HUES64 (cell line): ENCODE data around the gene FEZF1.
A peak's percentile ranks its signal among the peaks of the same experiment; 100 is the strongest.

ENCODE experiments used
- H3K27ac ChIP-seq: 2 replicates; pipeline ENCODE4 v1.7.0; 2013; ENCODE audit warnings: low read depth, low read length, inconsistent platforms
- H3K27me3 ChIP-seq: 2 replicates; pipeline ENCODE4 v1.6.1; 2013; ENCODE audit warnings: mild to moderate bottlenecking, low read length; ENCODE audit not compliant: insufficient read depth
- H3K36me3 ChIP-seq: 2 replicates; pipeline ENCODE4 v1.6.1; 2013; ENCODE audit warnings: mild to moderate bottlenecking, low read length; ENCODE audit not compliant: insufficient read depth
- H3K4me1 ChIP-seq: 2 replicates; pipeline ENCODE4 v1.6.1; 2013; ENCODE audit warnings: mild to moderate bottlenecking, low read length, moderate library complexity; ENCODE audit not compliant: insufficient read depth
- H3K4me3 ChIP-seq: 2 replicates; pipeline ENCODE4 v1.5.1; 2013; ENCODE audit warnings: mild to moderate bottlenecking, low read length, moderate library complexity
- H3K9ac ChIP-seq: 2 replicates; pipeline ENCODE4 v1.6.1; 2013; ENCODE audit warnings: mild to moderate bottlenecking, low read depth, low read length
- H3K9me3 ChIP-seq: 2 replicates; pipeline ENCODE4 v1.6.1; 2013; ENCODE audit warnings: low read depth, low read length; ENCODE audit not compliant: insufficient read depth
- WGBS: fragments of 150-250, 120-280 bp; methylation state at CpG from one replicate; pipeline ENCODE4 v1.1.7; 2013; ENCODE audit warnings: missing lambda C conversion rate; 5-methylcytosine and 5-hydroxymethylcytosine counted together

The FEZF1 gene

GRCh38 chr7:122306320-122307227, 2.0 kb upstream of the FEZF1 start:
- peak overlapping the region; percentile 56; the same call in 1 of the 2 replicates for H3K9ac ChIP-seq
- H3K4me3 ChIP-seq, result peak overlapping the region; percentile 75
- no peaks in the 10 kb centered on the region; the same call in 1 of the 2 replicates for H3K36me3 ChIP-seq
- peaks cover 51% of the 10 kb centered on the region for H3K4me1 ChIP-seq
- no peaks in the 10 kb centered on the region for H3K9me3 ChIP-seq
- WGBS, result under 1% methylated on average over 36 of the region's 37 CpGs
- H3K27me3 ChIP-seq, result peaks cover 100% of the 10 kb centered on the region
- H3K27ac ChIP-seq, result peak overlapping the region; percentile 64

- WGBS, result under 1% methylated on average over 65 of the region's 65 CpGs
Measured at GRCh38 chr7:122305475-122306319, 1.1 kb upstream of the FEZF1 start.

GRCh38 chr7:122304996-122305421, 459 bp upstream of the FEZF1 start:
- Histone ChIP-seq H3K36me3 (peaks cover 4% of the 10 kb centered on the region; the same call in 1 of the 2 replicates), H3K9me3 (no peaks in the 10 kb centered on the region), H3K4me1 (peaks cover 43% of the 10 kb centered on the region)

More at GRCh38 chr7:122305475-122306319, 1.1 kb upstream of the FEZF1 start:
- Histone ChIP-seq H3K27me3 (peaks cover 100% of the 10 kb centered on the region), H3K4me1 (peaks cover 43% of the 10 kb centered on the region), H3K9ac (peak overlapping the region; percentile 56; the same call in 1 of the 2 replicates), H3K27ac (no peak overlapping the region), H3K4me3 (peak overlapping the region; percentile 75), H3K9me3 (no peaks in the 10 kb centered on the region), H3K36me3 (peaks cover 4% of the 10 kb centered on the region; the same call in 1 of the 2 replicates)

GRCh38 chr7:122303531-122304318, 825 bp downstream of the FEZF1 start:
- peak overlapping the region; percentile 75 for H3K4me3 ChIP-seq
- H3K27me3 ChIP-seq, result peaks cover 100% of the 10 kb centered on the region
- peaks cover 30% of the 10 kb centered on the region for H3K4me1 ChIP-seq
- H3K36me3 ChIP-seq, result peaks cover 4% of the 10 kb centered on the region; the same call in 1 of the 2 replicates
- no peak overlapping the region for H3K27ac ChIP-seq
- under 1% methylated on average over 48 of the region's 48 CpGs for WGBS
- peak overlapping the region; percentile 35; the same call in 1 of the 2 replicates for H3K9ac ChIP-seq
- no peaks in the 10 kb centered on the region for H3K9me3 ChIP-seq

More at GRCh38 chr7:122304996-122305421, 459 bp upstream of the FEZF1 start:
- Histone ChIP-seq H3K27me3 (peaks cover 100% of the 10 kb centered on the region), H3K4me3 (peak overlapping the region; percentile 75), H3K27ac (no peak overlapping the region), H3K9ac (peak overlapping the region; percentile 56; the same call in 1 of the 2 replicates)
- WGBS, result under 1% methylated on average over 24 of the region's 24 CpGs

- H3K9ac ChIP-seq, result no peak overlapping the region; the same call in 1 of the 2 replicates
- H3K36me3 ChIP-seq, result peaks cover 4% of the 10 kb centered on the region; the same call in 1 of the 2 replicates
- peaks cover 23% of the 10 kb centered on the region for H3K4me1 ChIP-seq
- H3K27me3 ChIP-seq, result peaks cover 100% of the 10 kb centered on the region
- no peak overlapping the region for H3K27ac ChIP-seq
- H3K9me3 ChIP-seq, result no peaks in the 10 kb centered on the region
- peak overlapping the region; percentile 75; the same call in 1 of the 2 replicates for H3K4me3 ChIP-seq
- 9% methylated on average over 14 of the region's 16 CpGs for WGBS
Measured at GRCh38 chr7:122302761-122303530, 1.6 kb downstream of the FEZF1 start.

- Histone ChIP-seq H3K9me3 (no peaks in the 10 kb centered on the region), H3K9ac (no peak overlapping the region), H3K4me3 (peak overlapping the region; percentile 75), H3K36me3 (peaks cover 4% of the 10 kb centered on the region; the same call in 1 of the 2 replicates), H3K27ac (no peak overlapping the region), H3K4me1 (peaks cover 15% of the 10 kb centered on the region; the same call in 1 of the 2 replicates), H3K27me3 (peaks cover 100% of the 10 kb centered on the region)
- 6% methylated on average over 35 of the region's 35 CpGs for WGBS
Measured at GRCh38 chr7:122301858-122302760, 2.4 kb downstream of the FEZF1 start.

GRCh38 chr7:122300956-122301833, 3.4 kb downstream of the FEZF1 start:
- 25% methylated on average over 5 of the region's 11 CpGs for WGBS
- H3K9me3 ChIP-seq, result no peaks in the 10 kb centered on the region
- H3K36me3 ChIP-seq, result peaks cover 4% of the 10 kb centered on the region; the same call in 1 of the 2 replicates
- no peak overlapping the region for H3K27ac ChIP-seq
- no peak overlapping the region for H3K9ac ChIP-seq
- peaks cover 94% of the 10 kb centered on the region for H3K27me3 ChIP-seq
- peaks cover 15% of the 10 kb centered on the region; the same call in 1 of the 2 replicates for H3K4me1 ChIP-seq
- peak overlapping the region; percentile 75 for H3K4me3 ChIP-seq

GRCh38 chr7:122300211-122300932, 4.2 kb downstream of the FEZF1 start:
- WGBS, result under 1% methylated on average over 42 of the region's 43 CpGs
- Histone ChIP-seq H3K4me3 (peak overlapping the region; percentile 68), H3K27ac (no peak overlapping the region), H3K9me3 (no peaks in the 10 kb centered on the region), H3K36me3 (peaks cover 4% of the 10 kb centered on the region; the same call in 1 of the 2 replicates), H3K27me3 (peaks cover 86% of the 10 kb centered on the region), H3K9ac (peak overlapping the region; percentile 45; the same call in 1 of the 2 replicates), H3K4me1 (peaks cover 13% of the 10 kb centered on the region; the same call in 1 of the 2 replicates)
